K562 (cell line): Measurements from ENCODE around the gene MTCH2. TPM values are rescaled to one million over a fixed set of nuclear protein-coding genes. Genes with fewer than 3 reads are reported as not detected.

Source experiments
- ATAC-seq: fragments of 200-7000 bp; cut with Tn5 transposase; 3 replicates; pipeline ENCODE4 v1.9.1; 2020; ENCODE audit warnings: moderate library complexity
- BruUV-seq: library from RNA; stranded (reverse); fragments of 400-500 nt; replicated peaks from 2 replicates; lab custom pipeline; 2021; lab: Mats Ljungman, UMichigan
- CTCF ChIA-PET: fragments of 300-600 bp; formaldehyde crosslinking; extraction: SDS; loops from one replicate; lab custom pipeline; 2021; ENCODE audit warnings: low intra/inter-chr PET ratio; lab: Yijun Ruan, JAX
- POLR2A ChIA-PET: fragments of 300-600, 350-650 bp; sonication (Branson Sonifier 250); formaldehyde crosslinking; extraction: SDS; loops from one replicate; lab custom pipeline; 2021; ENCODE audit warnings: antibody characterized with exemption, inconsistent platforms; lab: Yijun Ruan, JAX
- DNase-seq, 4 experiments: peaks; one replicate each; pipeline versions ENCODE4 v3.0.0 to v3.0.0-alpha.2; 2011 to 2018; ENCODE audit warnings: low spot score in 3 of 4, mixed read lengths in 3 of 4; ENCODE audit errors: extremely low read depth in 1 of 4
- FAIRE-seq: peaks from 2 replicates; lab custom pipeline; 2011; peaks lifted over from hg19 to GRCh38; lab: Jason Lieb, UNC
- H2AFZ ChIP-seq: 2 replicates; pipeline ENCODE4 v1.6.0; 2011; ENCODE audit warnings: low read depth, low read length, control low read depth, inconsistent platforms
- H3K27ac ChIP-seq: fragments of 200-600 bp; 3 replicates; pipeline ENCODE4 v1.8.0; 2011; ENCODE audit warnings: low read depth, mild to moderate bottlenecking, control low read depth, inconsistent platforms, low read length, moderate library complexity, mixed read lengths; ENCODE audit errors: extremely low read depth
- H3K27me3 ChIP-seq, 2 experiments: fragments of 300-600 bp in 1 of 2; 2 replicates in 1 of 2; 3 replicates in 1 of 2; pipeline versions ENCODE4 v1.6.0 to v1.8.0; 2011; ENCODE audit warnings: inconsistent platforms in 2 of 2, low read length in 2 of 2, mild to moderate bottlenecking in 1 of 2, mixed read lengths in 1 of 2, moderate library complexity in 1 of 2; ENCODE audit not compliant: control insufficient read depth in 2 of 2, insufficient read depth in 2 of 2
- H3K36me3 ChIP-seq: fragments of 300-600 bp; 3 replicates; pipeline ENCODE4 v1.8.0; 2011; ENCODE audit warnings: mild to moderate bottlenecking, low read length, inconsistent platforms; ENCODE audit not compliant: control insufficient read depth, insufficient read depth
- H3K4me1 ChIP-seq, 2 experiments: fragments of 200-600 bp in 1 of 2; replicated peaks in 1 of 2; 2 replicates in 1 of 2; 3 replicates in 1 of 2; pipeline versions ENCODE4 v1.5.1 to v1.8.0; 2011; ENCODE audit warnings: inconsistent platforms in 2 of 2, low read length in 2 of 2, mild to moderate bottlenecking in 1 of 2, mixed read lengths in 1 of 2, moderate library complexity in 1 of 2; ENCODE audit not compliant: control insufficient read depth in 2 of 2, insufficient read depth in 2 of 2
- H3K4me2 ChIP-seq: 2 replicates; pipeline ENCODE4 v1.6.1; 2011; ENCODE audit warnings: low read length, control low read depth, inconsistent platforms, mixed read lengths; ENCODE audit not compliant: insufficient read depth
- H3K4me3 ChIP-seq: fragments of 200-600 bp; sonication (generic), shearing (Covaris generic); 2 replicates; pipeline ENCODE4 v1.5.1; 2016; ENCODE audit warnings: control low read depth, inconsistent platforms
- H3K79me2 ChIP-seq: fragments of 200-600 bp; 3 replicates; pipeline ENCODE4 v1.8.0; 2011; ENCODE audit warnings: low read length, inconsistent platforms; ENCODE audit not compliant: control insufficient read depth, insufficient read depth
- H3K9ac ChIP-seq, 2 experiments: 2 replicates each; pipeline versions ENCODE4 v1.6.0 to v1.6.1; 2011; ENCODE audit warnings: low read depth in 2 of 2, low read length in 2 of 2, control low read depth in 1 of 2, inconsistent platforms in 1 of 2, mild to moderate bottlenecking in 1 of 2, mixed read lengths in 1 of 2; ENCODE audit not compliant: insufficient read depth in 1 of 2
- H3K9me1 ChIP-seq: one replicate; pipeline ENCODE4 v1.6.0; 2011; ENCODE audit warnings: inconsistent platforms, mild to moderate bottlenecking, low read length, moderate library complexity; ENCODE audit not compliant: control insufficient read depth, insufficient read depth
- H3K9me3 ChIP-seq: replicated peaks from 2 replicates; pipeline ENCODE4 v1.5.1; 2011; ENCODE audit warnings: low read depth, low read length, inconsistent platforms; ENCODE audit not compliant: control insufficient read depth, insufficient read depth
- H4K20me1 ChIP-seq: replicated peaks from 2 replicates; pipeline ENCODE4 v1.6.1; 2011; ENCODE audit warnings: low read length, inconsistent platforms, mixed read lengths; ENCODE audit not compliant: control insufficient read depth, insufficient read depth
- BMI1 ChIP-seq: fragments of 150-350 bp; IDR thresholded peaks from 2 replicates; pipeline ENCODE4 v1.6.1; 2014; ENCODE audit warnings: low read length
- CBFA2T3 ChIP-seq: fragments of 450-650 bp; IDR thresholded peaks from 2 replicates; pipeline ENCODE4 v1.6.1; 2017
- CREB1 ChIP-seq, 2 experiments: sonication (generic) in 1 of 2; formaldehyde crosslinking in 1 of 2; IDR thresholded peaks; 2 replicates each; pipeline versions ENCODE4 v1.6.1 to v1.8.0; 2012 to 2022; ENCODE audit warnings: inconsistent platforms in 1 of 2, mild to moderate bottlenecking in 1 of 2, missing genetic modification reagents in 1 of 2, moderate library complexity in 1 of 2
- CREM ChIP-seq: IDR thresholded peaks from 2 replicates; pipeline ENCODE4 v1.6.1; 2014; ENCODE audit warnings: antibody characterized with exemption, low read depth
- DMBX1 ChIP-seq: fragments of 250-450 bp; sonication (Bioruptor Pico); IDR thresholded peaks from 2 replicates; pipeline ENCODE4 v1.8.0; 2022; ENCODE audit warnings: inconsistent platforms, mild to moderate bottlenecking, moderate library complexity, borderline replicate concordance
- EP300 ChIP-seq: IDR thresholded peaks from 2 replicates; pipeline ENCODE4 v1.6.1; 2012; ENCODE audit warnings: low read length, improper control_type of control experiment
- HDAC2 ChIP-seq: fragments of 450-650 bp; IDR thresholded peaks from 2 replicates; pipeline ENCODE4 v1.6.1; 2016; ENCODE audit warnings: mild to moderate bottlenecking
- MEIS2 ChIP-seq: fragments of 450-650 bp; IDR thresholded peaks from 2 replicates; pipeline ENCODE4 v1.6.1; 2014; ENCODE audit warnings: mild to moderate bottlenecking; ENCODE audit not compliant: partially characterized antibody
- NCOA2 ChIP-seq, 2 experiments: fragments of 450-650 bp; IDR thresholded peaks; 2 replicates each; pipeline ENCODE4 v1.6.1; 2018; ENCODE audit warnings: mild to moderate bottlenecking in 2 of 2, moderate library complexity in 1 of 2; ENCODE audit not compliant: partially characterized antibody in 2 of 2
- NFIC ChIP-seq: fragments of 450-650 bp; IDR thresholded peaks from 2 replicates; pipeline ENCODE4 v1.6.1; 2017; ENCODE audit warnings: mild to moderate bottlenecking, inconsistent platforms
- PCBP2 ChIP-seq: fragments of 200-400 bp; formaldehyde crosslinking; IDR thresholded peaks from 2 replicates; pipeline ENCODE4 v1.6.1; 2018; ENCODE audit warnings: low read length, low read depth, mild to moderate bottlenecking, moderate library complexity; ENCODE audit not compliant: poor library complexity, severe bottlenecking
- SFPQ ChIP-seq: fragments of 200-400 bp; formaldehyde crosslinking; IDR thresholded peaks from 2 replicates; pipeline ENCODE4 v1.6.1; 2017; ENCODE audit warnings: mild to moderate bottlenecking, low read depth, low read length, moderate library complexity
- SMARCA4 ChIP-seq: fragments of 450-650 bp; IDR thresholded peaks from 2 replicates; pipeline ENCODE4 v1.6.1; 2016
- SOX6 ChIP-seq: fragments of 450-650 bp; IDR thresholded peaks from 2 replicates; pipeline ENCODE4 v1.6.1; 2014; ENCODE audit warnings: mild to moderate bottlenecking
- TEAD4 ChIP-seq, 2 experiments: sonication (generic) in 1 of 2; formaldehyde crosslinking in 1 of 2; IDR thresholded peaks; 2 replicates each; pipeline versions ENCODE4 v1.6.1 to v1.8.0; 2012 to 2022; ENCODE audit warnings: borderline replicate concordance in 1 of 2, inconsistent platforms in 1 of 2, low read length in 1 of 2, mild to moderate bottlenecking in 1 of 2, missing genetic modification reagents in 1 of 2
- TGIF2 ChIP-seq: sonication (generic); formaldehyde crosslinking; IDR thresholded peaks from 2 replicates; pipeline ENCODE4 v1.8.1; 2022; ENCODE audit warnings: mild to moderate bottlenecking, missing genetic modification reagents, moderate library complexity
- WGBS: fragments of 100-300 bp; shearing (Covaris generic); methylation state at CpG from one replicate; pipeline ENCODE4 v1.1.6; 2016; ENCODE audit warnings: low coverage, mixed read lengths; ENCODE audit not compliant: insufficient coverage; ENCODE audit errors: missing lambda C conversion rate; 5-methylcytosine and 5-hydroxymethylcytosine counted together
- in situ Hi-C: fragments of 300-500 bp; cut with MboI; formaldehyde crosslinking; loops from 4 replicates; pipeline ENCODE4 v1.15.0; 2018; ENCODE audit warnings: inconsistent platforms, mixed read lengths
- intact Hi-C: fragments of 100-400 bp; cut with micrococcal nuclease; formaldehyde crosslinking; loops from 2 replicates; pipeline ENCODE4 v1.14.2; 2022
- polyA plus RNA-seq, 8 experiments: library from polyadenylated mRNA; depleted of rRNA in 4 of 8; stranded (reverse) in 5 of 8; unstranded in 3 of 8; fragments of >200 nt; fragmentation: Nextera tagmentation in 2 of 8; fragmentation: Illumina TruSeq in 1 of 8; extraction: Ambion mirVana in 2 of 8; extraction: Trizol in 1 of 8; gene quantifications; 2 replicates each; pipeline versions ENCODE4 v1.2.1 to v1.2.3, GENCODE V29; 2011 to 2014; ENCODE audit warnings: inconsistent platforms in 1 of 8, missing spikeins in 1 of 8
- total RNA-seq, 7 experiments: library from RNA; depleted of rRNA in 6 of 7; stranded (reverse); fragments of >200 nt in 6 of 7; fragmentation: Illumina TruSeq in 2 of 7; extraction: Trizol in 2 of 7; gene quantifications; 2 replicates each; pipeline versions ENCODE4 v1.2.1 to v1.2.3, GENCODE V29; 2011 to 2021; ENCODE audit warnings: low replicate concordance in 1 of 7
- TF ChIP-seq, protein P1 (sequence below), 2 experiments: IDR thresholded peaks in 1 of 2; conservative IDR thresholded peaks in 1 of 2; 2 replicates each; pipeline ENCODE4 v1.6.1; 2016; ENCODE audit warnings: low read depth in 2 of 2, mild to moderate bottlenecking in 1 of 2, missing compliant biosample characterization in 1 of 2, missing genetic modification characterization in 1 of 2, moderate library complexity in 1 of 2

Gene MTCH2
- total and polyA plus RNA-seq, 9 of the 15 experiments (the other 6 are each of a cell fraction or from before 2014, with no cell fraction given) = 95.4 to 620 (median 198) TPM

DNA sequence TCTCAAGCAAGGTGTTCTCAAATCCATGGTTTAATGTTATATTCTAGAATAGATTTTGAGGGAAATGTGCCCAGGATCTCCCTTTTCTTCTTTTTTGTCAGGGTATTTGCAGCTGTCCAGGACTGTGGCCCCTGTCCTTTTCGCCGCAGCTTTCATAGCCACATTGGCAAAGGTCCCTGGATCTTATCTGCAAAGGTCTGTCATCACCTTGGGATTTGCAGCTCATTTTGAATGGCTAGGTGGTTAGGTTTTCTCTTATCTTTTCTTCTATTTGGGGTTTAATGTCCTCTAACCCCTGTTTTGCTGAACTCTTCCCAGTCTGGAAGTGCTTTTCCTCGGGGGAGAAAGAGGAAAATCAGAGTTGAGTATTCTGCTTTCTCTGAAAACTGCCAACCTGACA lies 36.4 kb downstream of the MTCH2 start:
- in situ Hi-C loops = no loop called here
- TF ChIP-seq HDAC2 (0 out of 2 replicates have a peak, but pooled peaks have one; percentile 29), CBFA2T3 (peak; percentile 14; the same call in 1 of the 2 replicates), BMI1 (no peak), CREB1 (IDR thresholded peaks at IDR 0.05) (no peak), CREB1 (CRISPR knock-in tag; IDR thresholded peaks at IDR 0.05) (no peak), NCOA2 (IDR thresholded peaks at IDR 0.05; ENCODE audit: partially characterized antibody in 2 of 2) (peak in 1 of 2 experiments; percentile 89), SMARCA4 (peak; percentile 34; the same call in 1 of the 2 replicates), TGIF2 (no peak), PCBP2 (no peak), MEIS2 (peak; percentile 98), EP300 (0 out of 2 replicates have a peak, but pooled peaks have one; percentile 2), NFIC (peak; percentile 49), DMBX1 (peak; percentile 36; the same call in 1 of the 2 replicates), TEAD4 (IDR thresholded peaks at IDR 0.05; ENCODE audit: low read length) (peak; percentile 34; the same call in 1 of the 2 replicates), TEAD4 (CRISPR knock-in tag; IDR thresholded peaks at IDR 0.05; ENCODE audit: borderline replicate concordance) (no peak), SFPQ (no peak), SOX6 (peak; percentile 72; the same call in 1 of the 2 replicates), CREM (0 out of 2 replicates have a peak, but pooled peaks have one; percentile 19)
- TF ChIP-seq, protein P1, sequence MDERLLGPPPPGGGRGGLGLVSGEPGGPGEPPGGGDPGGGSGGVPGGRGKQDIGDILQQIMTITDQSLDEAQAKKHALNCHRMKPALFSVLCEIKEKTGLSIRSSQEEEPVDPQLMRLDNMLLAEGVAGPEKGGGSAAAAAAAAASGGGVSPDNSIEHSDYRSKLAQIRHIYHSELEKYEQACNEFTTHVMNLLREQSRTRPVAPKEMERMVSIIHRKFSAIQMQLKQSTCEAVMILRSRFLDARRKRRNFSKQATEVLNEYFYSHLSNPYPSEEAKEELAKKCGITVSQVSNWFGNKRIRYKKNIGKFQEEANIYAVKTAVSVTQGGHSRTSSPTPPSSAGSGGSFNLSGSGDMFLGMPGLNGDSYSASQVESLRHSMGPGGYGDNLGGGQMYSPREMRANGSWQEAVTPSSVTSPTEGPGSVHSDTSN (CRISPR knock-in tag; IDR thresholded peaks at IDR 0.05; ENCODE audit: low read depth) = peak; percentile 18; the same call in 1 of the 2 replicates
- TF ChIP-seq, protein P1 (tag; conservative IDR thresholded peaks at IDR 0.05; ENCODE audit: low read depth) = peak; percentile 95

More for the DNA sequence above, 36.4 kb downstream of the MTCH2 start:
- H3K27ac ChIP-seq = no peak overlapping the region
- CTCF ChIA-PET = no interaction called here
- H3K4me1 ChIP-seq = peaks cover 4 to 15% of the 10 kb centered on the region in 2 experiments; a peak in 4 of 5 replicates
- peaks cover 21 to 28% of the 10 kb centered on the region in 2 experiments for H3K27me3 ChIP-seq
- no peak overlapping the region for H3K9ac ChIP-seq
- intact Hi-C loops = no loop called here
- H4K20me1 ChIP-seq = peaks cover 6% of the 10 kb centered on the region
- H3K4me3 ChIP-seq = no peak overlapping the region
- H3K9me3 ChIP-seq = no peaks in the 10 kb centered on the region
- DNase-seq = peak in 2 of 4 experiments; percentile 43 to 52
- BruUV-seq = no TSS peak
- H3K36me3 ChIP-seq = no peaks in the 10 kb centered on the region
- H3K9me1 ChIP-seq = no peaks in the 10 kb centered on the region
- no peak for FAIRE-seq
- ATAC-seq = peak; percentile 74
- H3K79me2 ChIP-seq = no peaks in the 10 kb centered on the region
- POLR2A ChIA-PET = interaction anchor here (0.7 to 2.4 kb wide), 5 partner anchors 10 to 187 kb away, joined by 3 to 9 read pairs (median 4); partner anchors contain the start of gene FAM180B
- no peak overlapping the region for H3K4me2 ChIP-seq
- 3% methylated on average over 3 of the region's 3 CpGs for WGBS
- no peak overlapping the region for H2AFZ ChIP-seq
